Stimulated activated CD8-positive, alpha-beta memory T cell treated with anti-CD3 and anti-CD28 coated beads, Interleukin-15, amount 100 ng/mL, for 48 hours (primary cell): ENCODE measurements around the gene INSIG1.

ENCODE experiments used
- DNase-seq, 2 donors: peaks; one replicate each; pipeline ENCODE4 v3.0.0-alpha.2; 2020; ENCODE audit warnings: low read depth in 2 of 2

INSIG1 gene

GRCh38 chr7:155349601-155350331 is 52.1 kb downstream of the INSIG1 start:
- DNase-seq = no peak

DNA sequence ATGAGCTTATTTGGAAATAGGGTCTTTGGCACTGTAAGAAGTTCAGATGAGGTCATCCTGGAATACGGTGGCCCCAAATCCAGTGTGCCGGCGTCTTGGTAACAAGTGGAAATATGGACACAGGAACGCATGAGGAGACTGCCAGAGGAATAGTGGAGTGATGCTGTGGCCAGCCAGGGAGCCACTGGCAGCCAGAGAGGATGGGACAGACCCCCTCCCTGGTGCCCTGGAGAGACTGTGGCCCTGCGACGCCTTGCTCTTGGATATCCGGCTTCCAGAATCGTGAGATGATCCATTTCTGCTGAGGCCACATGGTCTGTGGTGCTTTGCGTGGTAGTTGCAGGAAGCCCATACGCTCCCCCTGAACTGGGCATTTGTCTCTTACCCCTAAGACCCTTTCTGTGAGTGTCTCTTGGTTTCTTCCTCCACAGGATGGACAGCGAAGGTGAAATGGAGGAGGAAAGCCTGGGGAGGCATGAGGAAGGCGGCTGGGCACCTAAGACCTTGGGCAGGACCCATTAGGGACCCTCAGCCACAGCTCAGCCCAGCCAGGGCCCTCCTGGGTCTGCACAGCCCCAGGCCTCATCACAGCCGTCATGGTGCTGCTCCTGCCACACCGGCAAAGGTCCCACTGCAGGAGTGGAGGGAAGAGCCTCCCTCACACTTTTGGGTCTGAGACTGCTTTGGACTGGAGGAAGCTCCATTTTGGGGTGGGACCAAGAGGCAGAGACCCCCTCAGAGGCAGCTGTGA is 53.6 kb downstream of the INSIG1 start:
- DNase-seq = no peak

DNA sequence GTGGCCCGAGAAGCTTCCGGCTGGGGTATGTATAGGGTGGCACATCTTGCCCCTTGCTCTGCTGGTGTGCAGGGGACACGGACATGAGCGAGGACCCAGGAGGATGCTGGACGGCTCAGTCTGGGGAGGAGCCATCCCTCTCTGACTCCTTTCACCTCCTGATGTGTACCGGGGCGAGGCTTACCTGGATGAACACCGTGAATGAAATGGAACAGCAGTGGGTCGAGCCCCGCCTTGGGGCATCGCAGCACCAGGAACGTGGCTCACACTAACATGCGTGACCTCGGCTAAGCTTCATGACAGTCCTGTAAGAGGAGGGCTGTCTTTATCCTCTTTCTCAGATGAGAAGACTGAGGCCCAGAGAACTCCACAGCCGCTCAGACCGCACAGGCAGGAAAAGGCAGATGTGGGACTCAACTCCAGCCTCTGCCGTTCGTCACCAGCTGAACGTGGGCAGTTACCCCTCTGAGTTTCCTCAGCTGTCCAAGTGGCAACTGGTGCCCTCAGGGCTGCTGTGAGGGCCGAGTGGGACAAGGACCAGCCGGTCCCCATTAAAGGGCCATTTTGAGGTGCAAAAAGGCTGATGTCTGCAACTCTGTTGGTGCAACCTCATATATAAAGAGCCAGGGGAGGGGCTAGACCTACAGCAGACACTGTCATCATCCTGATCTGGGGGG is 54.5 kb downstream of the INSIG1 start:
- DNase-seq = no peak

- DNase-seq = no peak
These were observed 55.1 kb downstream of the INSIG1 start for GRCh38 chr7:155352753-155353115.

- DNase-seq = no peak
These were observed 55.7 kb downstream of the INSIG1 start for GRCh38 chr7:155353256-155353897.

DNA sequence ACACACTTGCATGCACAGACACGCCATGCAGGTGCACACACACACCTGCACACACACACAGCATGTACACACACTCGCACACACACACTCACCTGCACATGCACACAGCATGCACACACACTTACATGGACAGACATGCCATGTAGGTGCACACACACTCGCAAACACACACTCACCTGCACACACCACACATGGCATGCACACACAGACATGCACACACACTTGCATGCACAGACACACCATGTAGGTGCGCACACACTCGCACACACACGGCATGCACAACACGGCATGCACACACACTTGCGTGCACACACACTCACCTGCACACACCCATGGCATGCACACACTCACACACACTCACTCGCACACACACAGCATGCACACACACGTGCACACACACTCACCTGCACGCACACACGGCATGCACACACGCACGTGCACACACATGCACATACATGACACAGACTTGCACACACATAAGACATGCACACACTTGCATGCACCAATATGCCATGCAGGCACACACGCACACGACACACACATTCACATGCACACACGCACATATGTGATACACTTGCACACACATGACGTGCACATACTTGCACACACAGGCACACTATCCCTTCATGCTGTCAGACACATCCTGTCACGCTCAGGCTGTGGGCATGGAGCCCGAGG is 56.8 kb downstream of the INSIG1 start:
- DNase-seq = no peak

DNA sequence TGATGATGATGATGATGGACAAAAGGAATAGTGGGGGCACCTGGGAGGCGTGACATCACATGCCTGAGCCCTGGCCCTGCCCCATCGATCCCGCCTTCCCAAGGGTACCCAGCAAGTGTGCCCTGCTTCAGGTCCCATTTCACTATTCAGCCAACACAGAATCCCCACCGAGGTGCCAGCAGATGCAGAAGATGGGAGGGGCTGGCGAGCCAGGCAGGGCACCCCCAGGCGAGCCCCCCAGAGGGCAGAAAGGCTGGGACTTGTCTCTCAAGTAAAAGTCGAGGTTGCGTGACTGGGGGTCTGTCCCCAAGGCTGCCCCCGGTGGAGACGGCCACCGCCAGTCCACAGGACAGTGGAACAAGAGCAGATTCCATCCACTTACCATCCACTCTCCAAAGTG is 57.5 kb downstream of the INSIG1 start:
- no peak for DNase-seq

- no peak for DNase-seq
These were observed 58.1 kb downstream of the INSIG1 start for GRCh38 chr7:155355745-155356144.

- DNase-seq = no peak
These were observed 58.8 kb downstream of the INSIG1 start for GRCh38 chr7:155356323-155357105.

- DNase-seq = no peak
These were observed 59.9 kb downstream of the INSIG1 start for GRCh38 chr7:155357573-155358041.

DNA sequence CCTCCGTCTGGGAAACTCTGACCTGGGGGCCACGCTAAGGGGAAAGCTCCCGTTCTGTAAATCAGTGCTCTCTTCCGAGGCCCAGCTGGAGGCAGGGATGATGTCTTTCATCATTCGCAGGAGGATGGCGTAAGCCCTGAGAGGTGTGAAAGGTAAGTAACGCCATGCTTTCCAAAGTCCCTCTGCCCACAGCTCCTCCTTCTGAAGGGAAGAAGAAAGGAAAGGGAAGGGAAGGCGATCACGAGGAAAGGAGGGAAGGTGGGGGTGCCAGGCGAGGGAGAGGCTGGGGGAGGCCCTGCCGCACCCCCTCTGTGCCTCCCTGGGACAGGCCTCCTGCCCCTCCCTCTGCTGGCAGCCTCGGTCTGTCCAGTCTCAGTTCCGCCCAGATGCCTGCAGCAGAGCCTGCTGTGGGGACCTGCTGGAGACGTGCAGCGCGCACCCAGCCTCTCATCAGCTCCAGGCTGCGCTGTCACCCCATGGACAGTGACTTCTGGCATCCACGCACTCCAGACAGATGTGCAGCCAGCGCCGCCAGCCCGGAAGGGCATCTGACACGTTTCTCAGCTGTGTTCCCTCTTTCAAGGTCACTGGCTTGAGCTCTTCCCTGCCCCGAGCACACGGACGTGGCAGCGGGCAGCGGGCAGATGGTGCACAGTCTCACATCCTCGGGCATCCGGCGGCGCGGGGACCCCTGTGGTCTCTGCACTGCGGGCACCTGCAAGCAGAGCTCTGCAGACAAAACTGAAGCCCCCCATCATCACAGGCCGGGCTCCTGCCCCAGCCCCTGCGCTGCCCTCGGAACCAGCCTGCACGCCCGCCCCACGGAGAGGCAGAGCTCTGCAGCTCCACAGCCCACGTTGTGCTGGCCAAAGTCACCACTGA is 60.6 kb downstream of the INSIG1 start:
- no peak for DNase-seq

GRCh38 chr7:155358948-155359712 is 61.5 kb downstream of the INSIG1 start:
- no peak for DNase-seq
